OCI-LY1 (cell line): Measurements from ENCODE around the gene BTBD3.

Experiments used
- EZH2 ChIP-seq: fragments of 200-600 bp; sonication (generic), shearing (Covaris generic); IDR thresholded peaks from 2 replicates; pipeline ENCODE4 v1.8.0; 2017; ENCODE audit warnings: borderline replicate concordance, mixed run types, mild to moderate bottlenecking, antibody characterized with exemption, low read length, moderate library complexity, mixed read lengths
- TF ChIP-seq, protein P1 (sequence below): fragments of 200-600 bp; sonication (generic), shearing (Covaris generic); IDR thresholded peaks from 2 replicates; pipeline ENCODE4 v1.5.1; 2017; ENCODE audit warnings: mild to moderate bottlenecking, antibody characterized with exemption, low read length, moderate library complexity, mixed read lengths

DNA sequence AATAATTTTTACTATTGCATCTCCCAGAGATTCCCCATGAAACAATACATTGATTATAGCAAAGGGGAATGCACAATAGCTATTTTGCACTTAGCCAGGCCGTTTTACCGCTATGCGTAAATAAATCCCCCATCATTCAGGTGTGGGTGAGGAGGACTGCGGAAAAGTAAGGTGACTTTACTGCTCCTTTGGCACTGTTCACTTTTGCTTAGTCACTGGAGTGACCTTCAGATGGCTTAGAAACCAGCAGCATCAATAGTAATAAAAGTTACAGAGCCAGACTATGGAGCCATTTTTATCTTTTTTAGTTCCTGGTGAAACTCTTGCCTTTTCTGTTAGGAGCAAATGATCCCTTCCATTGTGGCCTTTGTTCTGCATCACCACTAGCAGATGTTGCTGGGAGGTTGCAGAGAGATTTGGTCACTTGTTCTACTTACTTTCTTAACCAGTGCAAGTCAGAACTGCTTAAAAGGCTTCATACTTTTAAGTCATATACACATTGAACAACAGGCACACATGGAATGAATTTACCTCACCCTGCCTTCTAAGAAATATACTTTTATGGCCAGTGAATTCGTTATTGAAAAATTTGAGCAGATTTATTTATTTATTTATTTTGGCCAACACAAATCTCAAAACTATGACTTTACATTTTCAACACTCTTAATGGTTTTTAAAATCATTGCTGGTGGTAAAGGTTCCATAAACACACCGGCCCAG lies 12.1 kb upstream of the BTBD3 start:
- TF ChIP-seq, protein P1, sequence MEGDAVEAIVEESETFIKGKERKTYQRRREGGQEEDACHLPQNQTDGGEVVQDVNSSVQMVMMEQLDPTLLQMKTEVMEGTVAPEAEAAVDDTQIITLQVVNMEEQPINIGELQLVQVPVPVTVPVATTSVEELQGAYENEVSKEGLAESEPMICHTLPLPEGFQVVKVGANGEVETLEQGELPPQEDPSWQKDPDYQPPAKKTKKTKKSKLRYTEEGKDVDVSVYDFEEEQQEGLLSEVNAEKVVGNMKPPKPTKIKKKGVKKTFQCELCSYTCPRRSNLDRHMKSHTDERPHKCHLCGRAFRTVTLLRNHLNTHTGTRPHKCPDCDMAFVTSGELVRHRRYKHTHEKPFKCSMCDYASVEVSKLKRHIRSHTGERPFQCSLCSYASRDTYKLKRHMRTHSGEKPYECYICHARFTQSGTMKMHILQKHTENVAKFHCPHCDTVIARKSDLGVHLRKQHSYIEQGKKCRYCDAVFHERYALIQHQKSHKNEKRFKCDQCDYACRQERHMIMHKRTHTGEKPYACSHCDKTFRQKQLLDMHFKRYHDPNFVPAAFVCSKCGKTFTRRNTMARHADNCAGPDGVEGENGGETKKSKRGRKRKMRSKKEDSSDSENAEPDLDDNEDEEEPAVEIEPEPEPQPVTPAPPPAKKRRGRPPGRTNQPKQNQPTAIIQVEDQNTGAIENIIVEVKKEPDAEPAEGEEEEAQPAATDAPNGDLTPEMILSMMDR = no peak
- TF ChIP-seq EZH2 = no peak
